Measurements from ENCODE around the gene SAMD13. TPM values are rescaled to one million over a fixed set of nuclear protein-coding genes. Genes with fewer than 3 reads are reported as not detected.

SAMD13 gene
- total RNA-seq, 1 donor from 2014 or later = 0.92 TPM

- peaks cover 21% of the 10 kb centered on the region for H3K9me3 Mint-ChIP-seq (ENCODE audit: low read depth)
- peaks cover 5% of the 10 kb centered on the region for H3K4me1 Mint-ChIP-seq (ENCODE audit: low read depth)
- no peak for DNase-seq (ENCODE audit: low spot score)
Measured at GRCh38 chr1:84339503-84339902, 38.0 kb downstream of the SAMD13 start.

GRCh38 chr1:84344286-84344685 lies 42.8 kb downstream of the SAMD13 start:
- Mint-ChIP-seq H3K36me3 (ENCODE audit: low read depth) (peaks cover 1% of the 10 kb centered on the region), H3K9me3 (ENCODE audit: low read depth) (peaks cover 9% of the 10 kb centered on the region)
- no peak for DNase-seq (ENCODE audit: low spot score)

More at GRCh38 chr1:84339503-84339902, 38.0 kb downstream of the SAMD13 start:
- no peak for TF ChIP-seq CTCF (IDR thresholded peaks at IDR 0.05)
- H3K27me3 Mint-ChIP-seq (ENCODE audit: low read depth) = no peaks in the 10 kb centered on the region
- no peak overlapping the region for H3K4me3 Mint-ChIP-seq (ENCODE audit: unreplicated experiment)
- no peak overlapping the region for H3K27ac Mint-ChIP-seq (ENCODE audit: unreplicated experiment)
- H3K36me3 Mint-ChIP-seq (ENCODE audit: low read depth) = peaks cover 4% of the 10 kb centered on the region

GRCh38 chr1:84345220-84345619 lies 43.7 kb downstream of the SAMD13 start:
- H3K4me3 Mint-ChIP-seq (ENCODE audit: unreplicated experiment) = no peak overlapping the region
- no peak overlapping the region for H3K27ac Mint-ChIP-seq (ENCODE audit: unreplicated experiment)
- peaks cover 11% of the 10 kb centered on the region for H3K4me1 Mint-ChIP-seq (ENCODE audit: low read depth)
- peaks cover 9% of the 10 kb centered on the region for H3K9me3 Mint-ChIP-seq (ENCODE audit: low read depth)
- H3K27me3 Mint-ChIP-seq (ENCODE audit: low read depth) = no peaks in the 10 kb centered on the region
- H3K36me3 Mint-ChIP-seq (ENCODE audit: low read depth) = peaks cover 1% of the 10 kb centered on the region
- TF ChIP-seq CTCF (IDR thresholded peaks at IDR 0.05) = no peak
- no peak for DNase-seq (ENCODE audit: low spot score)

More at GRCh38 chr1:84344286-84344685, 42.8 kb downstream of the SAMD13 start:
- Mint-ChIP-seq H3K4me1 (ENCODE audit: low read depth) (peaks cover 11% of the 10 kb centered on the region), H3K27ac (ENCODE audit: unreplicated experiment) (no peak overlapping the region), H3K4me3 (ENCODE audit: unreplicated experiment) (no peak overlapping the region), H3K27me3 (ENCODE audit: low read depth) (no peaks in the 10 kb centered on the region)
- TF ChIP-seq CTCF (IDR thresholded peaks at IDR 0.05) = no peak

- no peak for DNase-seq (ENCODE audit: low spot score)
- Mint-ChIP-seq H3K27ac (ENCODE audit: unreplicated experiment) (no peak overlapping the region), H3K4me1 (ENCODE audit: low read depth) (peaks cover 11% of the 10 kb centered on the region), H3K9me3 (ENCODE audit: low read depth) (no peaks in the 10 kb centered on the region), H3K27me3 (ENCODE audit: low read depth) (no peaks in the 10 kb centered on the region), H3K36me3 (ENCODE audit: low read depth) (no peaks in the 10 kb centered on the region), H3K4me3 (ENCODE audit: unreplicated experiment) (no peak overlapping the region)
- TF ChIP-seq CTCF (IDR thresholded peaks at IDR 0.05) = no peak
Measured at GRCh38 chr1:84347271-84347931, 45.9 kb downstream of the SAMD13 start.

GRCh38 chr1:84347932-84348555 lies 46.5 kb downstream of the SAMD13 start:
- Mint-ChIP-seq H3K4me1 (ENCODE audit: low read depth) (peaks cover 11% of the 10 kb centered on the region), H3K36me3 (ENCODE audit: low read depth) (no peaks in the 10 kb centered on the region), H3K27me3 (ENCODE audit: low read depth) (no peaks in the 10 kb centered on the region), H3K4me3 (ENCODE audit: unreplicated experiment) (no peak overlapping the region), H3K27ac (ENCODE audit: unreplicated experiment) (no peak overlapping the region), H3K9me3 (ENCODE audit: low read depth) (no peaks in the 10 kb centered on the region)
- DNase-seq (ENCODE audit: low spot score) = no peak
- no peak for TF ChIP-seq CTCF (IDR thresholded peaks at IDR 0.05)
